MM.1S (cell line): ENCODE results near the gene MUSK.

Experiments used
- CTCF ChIP-seq: fragments of 300-600 bp; sonication (generic); IDR thresholded peaks from 2 replicates; pipeline ENCODE4 v1.5.1; 2016; ENCODE audit warnings: antibody characterized with exemption, low read length, mixed read lengths
- EZH2 ChIP-seq: fragments of 300-600 bp; sonication (generic); optimal IDR thresholded peaks from 2 replicates; pipeline ENCODE3; 2017; ENCODE audit warnings: low read depth, mild to moderate bottlenecking, antibody characterized with exemption, low read length, mixed read lengths

- TF ChIP-seq CTCF (no peak), EZH2 (no peak)
Observed at GRCh38 chr9:110821064-110821463, 152.5 kb downstream of the MUSK start.
